GM21619 (cell line): ENCODE results near the gene FTH1.
"Not testable (repeated sequence)": the region's sequence is repeated elsewhere in the genome, so short reads cannot be mapped to it uniquely, and the experiment has no call there.

Experiments
- ATAC-seq: cut with Tn5 transposase; IDR thresholded peaks from one replicate; pipeline ENCODE4 v1.9.1; 2021; ENCODE audit not compliant: unreplicated experiment

Gene FTH1

GRCh38 chr11:61978703-61979661, 11.5 kb upstream of the FTH1 start:
- no peak for ATAC-seq

GRCh38 chr11:61976813-61977475, 9.5 kb upstream of the FTH1 start:
- no peak for ATAC-seq

- no peak for ATAC-seq
These were observed 9.0 kb upstream of the FTH1 start for GRCh38 chr11:61976420-61976800.

GRCh38 chr11:61975638-61976419, 8.4 kb upstream of the FTH1 start:
- ATAC-seq, result no peak

GRCh38 chr11:61974766-61975631, 7.6 kb upstream of the FTH1 start:
- no peak for ATAC-seq

GRCh38 chr11:61973476-61974162, 6.2 kb upstream of the FTH1 start:
- no peak for ATAC-seq

GRCh38 chr11:61972672-61973475, 5.4 kb upstream of the FTH1 start:
- no peak for ATAC-seq

GRCh38 chr11:61972112-61972671, 4.8 kb upstream of the FTH1 start:
- no peak for ATAC-seq

GRCh38 chr11:61971248-61972111, 4.0 kb upstream of the FTH1 start:
- ATAC-seq, result no peak

- no peak for ATAC-seq
These were observed 2.6 kb upstream of the FTH1 start for GRCh38 chr11:61969838-61970662.

- ATAC-seq, result no peak
These were observed 1.9 kb upstream of the FTH1 start for GRCh38 chr11:61969391-61969758.

- ATAC-seq, result no peak
These were observed 1.4 kb upstream of the FTH1 start for GRCh38 chr11:61968758-61969390.

- peak; percentile 28 for ATAC-seq
These were observed 707 bp upstream of the FTH1 start for GRCh38 chr11:61967924-61968757.

GRCh38 chr11:61966734-61967115, 709 bp downstream of the FTH1 start:
- ATAC-seq, result no peak

- not testable (repeated sequence) for ATAC-seq
These were observed 2.7 kb downstream of the FTH1 start for GRCh38 chr11:61964666-61965271.
